ENCODE data around the gene RLIM.

The RLIM gene

GRCh38 chrX:74606799-74607198 is 7.6 kb downstream of the RLIM start:
- no peak for TF ChIP-seq CTCF (IDR thresholded peaks at IDR 0.05)
- no peak overlapping the region for H3K27ac ChIP-seq
- H3K4me1 ChIP-seq (ENCODE audit: control insufficient read depth in 1 of 2, insufficient read depth in 1 of 2, low read depth in 1 of 2, low read length in 1 of 2), result no peaks in the 10 kb centered on the region

GRCh38 chrX:74606342-74606741 is 8.1 kb downstream of the RLIM start:
- H3K4me1 ChIP-seq (ENCODE audit: control insufficient read depth in 1 of 2, insufficient read depth in 1 of 2, low read depth in 1 of 2, low read length in 1 of 2), result no peaks in the 10 kb centered on the region
- no peak overlapping the region for H3K4me3 ChIP-seq (ENCODE audit: low read depth in 1 of 2, low read length in 1 of 2)
- H3K36me3 ChIP-seq, result no peaks in the 10 kb centered on the region
- H3K27me3 ChIP-seq, result no peaks in the 10 kb centered on the region
- no peak for TF ChIP-seq CTCF (IDR thresholded peaks at IDR 0.05)
- H3K9me3 ChIP-seq, result no peaks in the 10 kb centered on the region
- H3K27ac ChIP-seq, result no peak overlapping the region

More at GRCh38 chrX:74606799-74607198, 7.6 kb downstream of the RLIM start:
- H3K36me3 ChIP-seq, result no peaks in the 10 kb centered on the region
- H3K9me3 ChIP-seq, result no peaks in the 10 kb centered on the region
- no peaks in the 10 kb centered on the region for H3K27me3 ChIP-seq
- no peak overlapping the region for H3K4me3 ChIP-seq (ENCODE audit: low read depth in 1 of 2, low read length in 1 of 2)

- no peaks in the 10 kb centered on the region for H3K36me3 ChIP-seq
- no peak overlapping the region for H3K27ac ChIP-seq
- no peaks in the 10 kb centered on the region for H3K4me1 ChIP-seq (ENCODE audit: control insufficient read depth in 1 of 2, insufficient read depth in 1 of 2, low read depth in 1 of 2, low read length in 1 of 2)
- no peak overlapping the region for H3K4me3 ChIP-seq (ENCODE audit: low read depth in 1 of 2, low read length in 1 of 2)
- no peaks in the 10 kb centered on the region for H3K9me3 ChIP-seq
- no peaks in the 10 kb centered on the region for H3K27me3 ChIP-seq
- no peak for TF ChIP-seq CTCF (IDR thresholded peaks at IDR 0.05)
Measured at GRCh38 chrX:74603040-74603439, 11.4 kb downstream of the RLIM start.

- no peak for TF ChIP-seq CTCF (IDR thresholded peaks at IDR 0.05)
- Histone ChIP-seq H3K27ac (no peak overlapping the region), H3K4me3 (ENCODE audit: low read depth in 1 of 2, low read length in 1 of 2) (no peak overlapping the region), H3K4me1 (ENCODE audit: control insufficient read depth in 1 of 2, insufficient read depth in 1 of 2, low read depth in 1 of 2, low read length in 1 of 2) (no peaks in the 10 kb centered on the region), H3K36me3 (no peaks in the 10 kb centered on the region), H3K9me3 (no peaks in the 10 kb centered on the region), H3K27me3 (no peaks in the 10 kb centered on the region)
Measured at GRCh38 chrX:74602142-74602541, 12.3 kb downstream of the RLIM start.

GRCh38 chrX:74593593-74593992 is 20.8 kb downstream of the RLIM start:
- no peak overlapping the region for H3K27ac ChIP-seq
- no peak for TF ChIP-seq CTCF (IDR thresholded peaks at IDR 0.05)
- peaks cover 40% of the 10 kb centered on the region for H3K36me3 ChIP-seq
- no peaks in the 10 kb centered on the region for H3K27me3 ChIP-seq
- H3K4me3 ChIP-seq (ENCODE audit: low read depth in 1 of 2, low read length in 1 of 2), result no peak overlapping the region
- no peaks in the 10 kb centered on the region for H3K9me3 ChIP-seq
- H3K4me1 ChIP-seq (ENCODE audit: control insufficient read depth in 1 of 2, insufficient read depth in 1 of 2, low read depth in 1 of 2, low read length in 1 of 2), result no peaks in the 10 kb centered on the region

GRCh38 chrX:74585766-74586165 is 28.7 kb downstream of the RLIM start:
- Histone ChIP-seq H3K27ac (no peak overlapping the region), H3K4me3 (ENCODE audit: low read depth in 1 of 2, low read length in 1 of 2) (no peak overlapping the region), H3K36me3 (peaks cover 7% of the 10 kb centered on the region), H3K4me1 (ENCODE audit: control insufficient read depth in 1 of 2, insufficient read depth in 1 of 2, low read depth in 1 of 2, low read length in 1 of 2) (no peaks in the 10 kb centered on the region), H3K9me3 (no peaks in the 10 kb centered on the region), H3K27me3 (no peaks in the 10 kb centered on the region)
- TF ChIP-seq CTCF (IDR thresholded peaks at IDR 0.05), result no peak

Measured in neutrophil (primary cell).